Kidney (tissue), 14 donors: ENCODE data around the gene CBX5. TPM values are rescaled to one million over a fixed set of nuclear protein-coding genes. Genes with fewer than 3 reads are reported as not detected.

Experiments
- DNase-seq, 5 donors: peaks; one replicate each; pipeline ENCODE4 v3.0.0-alpha.2; 2013 to 2020
- FAIRE-seq: peaks from 2 replicates; lab custom pipeline; 2012; peaks lifted over from hg19 to GRCh38; lab: Jason Lieb, UNC
- H3K27ac ChIP-seq, 2 donors: one replicate each; pipeline ENCODE4 v1.7.0; 2013; ENCODE audit warnings: low read depth in 2 of 2, low read length in 2 of 2, inconsistent platforms in 1 of 2
- H3K27me3 ChIP-seq: one replicate; pipeline ENCODE4 v1.7.1; 2013; ENCODE audit warnings: low read length, inconsistent platforms; ENCODE audit not compliant: control insufficient read depth, insufficient read depth
- H3K36me3 ChIP-seq, 3 donors: one replicate each; pipeline versions ENCODE4 v1.7.0 to v1.7.1; 2013; ENCODE audit warnings: low read length in 3 of 3, control low read depth in 1 of 3, inconsistent platforms in 1 of 3; ENCODE audit not compliant: insufficient read depth in 3 of 3, control insufficient read depth in 2 of 3
- H3K4me1 ChIP-seq, 3 donors: one replicate each; pipeline versions ENCODE4 v1.7.0 to v1.7.1; 2013; ENCODE audit warnings: low read length in 3 of 3, inconsistent platforms in 1 of 3, low read depth in 1 of 3; ENCODE audit not compliant: control insufficient read depth in 2 of 3, insufficient read depth in 2 of 3
- H3K4me3 ChIP-seq, 3 donors: one replicate each; pipeline versions ENCODE4 v1.7.0 to v1.8.1; 2013; ENCODE audit warnings: low read length in 3 of 3, control low read depth in 1 of 3, inconsistent platforms in 1 of 3
- H3K9ac ChIP-seq, 3 donors: one replicate each; pipeline versions ENCODE4 v1.7.0 to v1.7.1; 2013; ENCODE audit warnings: low read length in 3 of 3, control low read depth in 1 of 3, inconsistent platforms in 1 of 3
- H3K9me3 ChIP-seq, 3 donors: one replicate each; pipeline versions ENCODE4 v1.7.0 to v1.7.1; 2013; ENCODE audit warnings: low read length in 3 of 3, control low read depth in 1 of 3, inconsistent platforms in 1 of 3; ENCODE audit not compliant: control insufficient read depth in 2 of 3, insufficient read depth in 1 of 3
- intact Hi-C: fragments of 100-400 bp; cut with DNase I; formaldehyde crosslinking; loops from one replicate; pipeline ENCODE4 v1.11.1; 2022
- polyA plus RNA-seq: library from polyadenylated mRNA; stranded (reverse); fragments of 350-450 nt; fragmentation: Illumina TruSeq; extraction: RNeasy Lipid Tissue Mini Kit (QIAGEN cat#74804); gene quantifications from one replicate; pipeline ENCODE4 v1.2.3, GENCODE V29; 2014; ENCODE audit warnings: low read depth, low replicate concordance; ENCODE audit not compliant: insufficient read depth
- total RNA-seq: library from RNA; stranded (reverse); fragmentation: NEBNext Ultra II Directional; extraction: Animal tissue kit (Norgen Biotek cat#: 25700); gene quantifications from one replicate; pipeline ENCODE4 v1.2.1, GENCODE V29; 2021
- TF ChIP-seq, protein P1 (sequence below): IDR thresholded peaks from 3 replicates; pipeline ENCODE4 v1.5.1; 2012; ENCODE audit warnings: mild to moderate bottlenecking, moderate library complexity, borderline replicate concordance; ENCODE audit not compliant: insufficient read depth; ENCODE audit errors: extremely low read depth
- donor health status: control.
- donor health status: control.
- donor health status: control.
- donor health status: control.
- donor health status: control.
- donor health status: DM: yes; HTN: yes; CAD: no.
- donor health status: Normal renal cell carcinoma (clear cell type).

Gene CBX5
- total and polyA plus RNA-seq, 2 donors from 2014 or later, result 15.0 to 112 TPM

DNA sequence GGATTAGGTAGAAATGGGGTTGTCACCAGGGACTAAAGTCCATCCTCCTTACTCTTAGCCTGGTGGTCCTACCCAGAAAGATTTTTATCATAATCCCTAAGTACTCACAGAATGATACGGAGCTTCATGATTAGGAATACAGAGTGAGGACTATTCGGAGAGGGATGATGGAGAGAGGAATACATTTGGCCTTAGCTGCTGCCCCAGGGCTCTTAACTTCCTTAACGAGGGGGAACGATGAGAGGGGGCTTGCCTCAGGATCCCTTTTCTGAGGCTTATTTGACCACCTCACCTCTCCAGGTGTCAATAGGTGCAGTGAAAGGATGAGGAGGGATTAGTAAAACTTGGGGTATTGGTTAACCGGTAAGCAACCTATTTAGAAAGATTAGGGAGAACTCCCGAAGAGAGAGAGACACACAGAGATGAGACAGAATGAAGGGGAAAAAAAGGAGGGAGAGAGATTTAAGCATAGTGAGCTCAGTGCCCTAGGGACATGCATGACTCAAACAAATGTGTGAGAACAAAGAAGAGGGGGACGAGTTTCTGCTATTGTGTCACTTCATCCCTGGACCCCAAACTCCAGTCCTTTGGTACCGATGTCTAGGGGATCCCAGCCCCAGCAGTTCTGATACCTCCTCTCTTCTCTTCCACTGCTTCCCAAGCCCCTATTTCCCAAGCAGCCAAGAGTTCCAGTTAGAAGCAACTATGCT is 19.7 kb upstream of the CBX5 start:
- no peak overlapping the region for H3K27ac ChIP-seq
- intact Hi-C loops, result loop anchor here (10.0 kb wide), 1 partner anchor 55 kb away; no protein-coding TSS in a partner anchor
- H3K4me3 ChIP-seq, result no peak overlapping the region
- no peak for FAIRE-seq
- no peaks in the 10 kb centered on the region for H3K36me3 ChIP-seq
- H3K4me1 ChIP-seq, result peaks cover 0 to 12% (median 5%) of the 10 kb centered on the region in 3 donors
- no peaks in the 10 kb centered on the region for H3K9me3 ChIP-seq
- TF ChIP-seq, protein P1, sequence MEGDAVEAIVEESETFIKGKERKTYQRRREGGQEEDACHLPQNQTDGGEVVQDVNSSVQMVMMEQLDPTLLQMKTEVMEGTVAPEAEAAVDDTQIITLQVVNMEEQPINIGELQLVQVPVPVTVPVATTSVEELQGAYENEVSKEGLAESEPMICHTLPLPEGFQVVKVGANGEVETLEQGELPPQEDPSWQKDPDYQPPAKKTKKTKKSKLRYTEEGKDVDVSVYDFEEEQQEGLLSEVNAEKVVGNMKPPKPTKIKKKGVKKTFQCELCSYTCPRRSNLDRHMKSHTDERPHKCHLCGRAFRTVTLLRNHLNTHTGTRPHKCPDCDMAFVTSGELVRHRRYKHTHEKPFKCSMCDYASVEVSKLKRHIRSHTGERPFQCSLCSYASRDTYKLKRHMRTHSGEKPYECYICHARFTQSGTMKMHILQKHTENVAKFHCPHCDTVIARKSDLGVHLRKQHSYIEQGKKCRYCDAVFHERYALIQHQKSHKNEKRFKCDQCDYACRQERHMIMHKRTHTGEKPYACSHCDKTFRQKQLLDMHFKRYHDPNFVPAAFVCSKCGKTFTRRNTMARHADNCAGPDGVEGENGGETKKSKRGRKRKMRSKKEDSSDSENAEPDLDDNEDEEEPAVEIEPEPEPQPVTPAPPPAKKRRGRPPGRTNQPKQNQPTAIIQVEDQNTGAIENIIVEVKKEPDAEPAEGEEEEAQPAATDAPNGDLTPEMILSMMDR, result no peak
- H3K27me3 ChIP-seq, result no peaks in the 10 kb centered on the region
- H3K9ac ChIP-seq, result no peak overlapping the region
- DNase-seq, result no peak

DNA sequence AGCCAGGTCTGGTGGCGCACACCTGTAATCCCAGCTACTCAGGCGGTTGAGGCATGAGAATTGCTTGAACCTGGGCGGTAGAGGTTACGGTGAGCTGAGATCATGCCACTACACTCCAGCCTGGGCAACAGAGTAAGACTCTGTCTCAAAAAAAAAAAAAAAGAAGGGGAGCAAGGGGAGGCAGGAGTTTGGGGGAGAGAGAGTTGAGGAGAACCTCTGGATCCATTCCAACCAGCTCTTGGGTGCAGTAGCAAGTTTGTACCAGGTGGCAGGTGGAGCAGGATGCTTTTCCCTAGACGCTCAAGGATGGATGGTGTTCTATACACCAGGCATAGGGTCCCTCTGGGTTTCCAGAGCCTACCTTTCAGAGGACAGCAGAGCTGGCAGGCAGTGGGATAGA is 19.0 kb upstream of the CBX5 start:
- no peaks in the 10 kb centered on the region for H3K27me3 ChIP-seq
- no peak overlapping the region for H3K27ac ChIP-seq
- FAIRE-seq, result no peak
- TF ChIP-seq, protein P1, result no peak
- no peak overlapping the region for H3K4me3 ChIP-seq
- DNase-seq, result no peak
- H3K36me3 ChIP-seq, result no peaks in the 10 kb centered on the region
- no peaks in the 10 kb centered on the region for H3K9me3 ChIP-seq
- H3K9ac ChIP-seq, result no peak overlapping the region
- H3K4me1 ChIP-seq, result peaks cover 0 to 10% (median 5%) of the 10 kb centered on the region in 3 donors
- intact Hi-C loops, result loop anchor here (10.0 kb wide), 1 partner anchor 56 kb away; no protein-coding TSS in a partner anchor

DNA sequence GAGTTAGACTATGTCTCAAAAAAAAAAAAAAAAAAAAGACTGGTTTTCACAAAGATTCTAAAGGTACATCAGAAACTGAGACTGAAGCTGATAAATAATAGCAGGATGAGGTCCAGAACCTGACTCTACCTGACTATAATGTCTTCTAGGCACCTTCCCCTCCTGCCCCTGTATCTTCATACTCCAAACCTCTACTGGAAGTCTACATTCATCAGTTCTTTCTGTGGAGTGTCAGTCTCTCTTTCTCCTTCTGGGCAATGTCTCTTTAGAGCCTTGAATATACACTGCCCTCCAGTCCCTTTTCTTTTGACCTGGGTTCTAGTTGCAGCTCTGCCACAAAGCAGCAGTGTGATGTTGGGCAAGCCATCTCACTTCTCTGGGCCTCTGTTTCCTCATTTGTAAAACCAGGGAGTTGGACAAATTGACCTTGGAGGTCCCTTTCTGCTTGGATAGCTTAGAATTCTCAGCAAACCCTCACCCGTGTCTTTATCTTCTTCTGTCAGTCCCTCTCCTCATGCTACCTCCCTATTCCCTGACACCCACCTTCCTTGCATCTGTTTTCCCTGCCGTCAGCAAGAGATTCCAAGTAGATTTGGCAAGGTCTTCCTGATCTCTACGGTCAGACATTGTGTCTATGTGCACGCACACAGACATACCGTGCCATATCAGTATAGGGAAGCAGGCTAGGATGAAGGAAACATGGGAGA is 16.6 kb upstream of the CBX5 start:
- no peak overlapping the region for H3K4me3 ChIP-seq
- no peaks in the 10 kb centered on the region for H3K9me3 ChIP-seq
- H3K4me1 ChIP-seq, result peaks cover 0 to 8% (median 5%) of the 10 kb centered on the region in 3 donors
- H3K9ac ChIP-seq, result no peak overlapping the region
- DNase-seq (no peak), FAIRE-seq (no peak)
- H3K36me3 ChIP-seq, result no peaks in the 10 kb centered on the region
- TF ChIP-seq, protein P1, result no peak
- no peak overlapping the region for H3K27ac ChIP-seq
- intact Hi-C loops, result loop anchor here (10.0 kb wide), 1 partner anchor 58 kb away; no protein-coding TSS in a partner anchor
- H3K27me3 ChIP-seq, result no peaks in the 10 kb centered on the region
